ENCODE results near the gene TRPC4AP. TPM values are rescaled to one million over a fixed set of nuclear protein-coding genes. Genes with fewer than 3 reads are reported as not detected.

Gene TRPC4AP
- total RNA-seq, 1 donor from 2014 or later, result 104 TPM

DNA sequence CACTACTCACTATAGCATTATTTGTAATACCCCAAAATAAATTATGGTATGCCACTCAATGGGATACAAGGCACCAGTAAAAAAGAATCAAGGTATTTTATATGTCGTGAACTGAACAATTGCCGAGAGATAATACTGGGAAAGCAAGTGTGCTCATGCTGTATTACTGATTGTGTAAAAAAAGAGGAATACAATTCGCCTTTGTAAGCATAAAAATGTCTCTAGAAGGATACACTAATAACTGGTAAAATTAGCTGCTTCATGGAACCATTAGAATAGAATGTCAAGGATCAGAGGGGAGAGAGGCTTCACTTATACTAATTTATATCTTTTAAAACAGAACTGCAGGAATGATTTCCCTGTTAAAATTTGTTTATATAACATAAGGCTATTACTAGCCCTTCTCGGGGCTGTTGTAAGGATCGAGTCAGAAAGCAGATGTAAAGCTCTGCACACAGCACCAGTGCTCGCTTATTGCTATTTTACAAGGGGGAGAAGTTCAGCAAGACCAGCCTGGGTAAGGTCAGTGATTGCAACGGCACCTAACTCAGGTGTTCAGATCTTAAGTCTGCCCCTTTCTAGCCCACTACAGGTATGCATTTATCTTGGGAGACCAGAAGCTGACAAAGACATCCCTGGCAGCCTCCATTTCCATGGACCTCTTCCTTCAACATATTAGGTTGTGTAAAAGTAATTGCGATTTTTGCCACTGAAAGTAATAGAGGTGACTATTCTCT lies 75.3 kb downstream of the TRPC4AP start:
- DNase-seq (ENCODE audit: extremely low read depth, low read depth, low spot score), result no peak

DNA sequence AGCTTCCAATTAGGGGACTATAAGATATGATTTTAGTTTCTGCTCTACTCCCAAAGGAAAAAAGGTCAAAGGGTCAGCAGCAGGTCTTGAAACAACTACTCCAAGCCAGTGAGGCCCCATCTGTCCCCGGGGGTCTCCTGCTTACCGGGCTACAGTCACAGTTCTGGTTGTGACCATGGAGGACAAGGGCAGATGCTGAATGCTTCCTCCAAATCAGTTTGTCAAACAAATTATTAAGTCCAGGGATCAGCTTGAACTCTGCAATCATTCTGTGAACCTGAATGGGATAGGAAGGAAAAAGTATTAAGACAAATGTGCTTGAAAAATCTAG lies 76.8 kb downstream of the TRPC4AP start:
- no peak for DNase-seq (ENCODE audit: extremely low read depth, low read depth, low spot score)

DNA sequence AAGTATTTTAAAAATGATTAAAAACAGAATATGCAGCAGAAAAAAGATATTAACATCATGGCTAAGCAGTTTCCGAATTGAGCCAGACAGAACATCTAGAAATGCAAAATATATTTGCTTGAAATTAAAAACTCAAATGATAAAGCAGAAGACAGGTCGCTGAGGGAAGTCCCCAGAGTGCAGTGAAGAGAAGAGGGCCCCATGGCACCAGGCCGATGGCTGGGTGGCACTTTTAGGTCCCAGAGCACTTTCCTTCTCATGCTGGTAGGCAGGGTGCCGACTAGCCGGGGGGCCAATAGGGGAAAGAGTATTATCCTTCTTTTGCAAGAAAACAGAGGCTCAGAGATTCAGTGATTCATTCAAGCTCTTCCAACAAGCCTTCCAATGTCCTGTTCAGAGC lies 78.1 kb downstream of the TRPC4AP start:
- no peak for DNase-seq (ENCODE audit: extremely low read depth, low read depth, low spot score)

DNA sequence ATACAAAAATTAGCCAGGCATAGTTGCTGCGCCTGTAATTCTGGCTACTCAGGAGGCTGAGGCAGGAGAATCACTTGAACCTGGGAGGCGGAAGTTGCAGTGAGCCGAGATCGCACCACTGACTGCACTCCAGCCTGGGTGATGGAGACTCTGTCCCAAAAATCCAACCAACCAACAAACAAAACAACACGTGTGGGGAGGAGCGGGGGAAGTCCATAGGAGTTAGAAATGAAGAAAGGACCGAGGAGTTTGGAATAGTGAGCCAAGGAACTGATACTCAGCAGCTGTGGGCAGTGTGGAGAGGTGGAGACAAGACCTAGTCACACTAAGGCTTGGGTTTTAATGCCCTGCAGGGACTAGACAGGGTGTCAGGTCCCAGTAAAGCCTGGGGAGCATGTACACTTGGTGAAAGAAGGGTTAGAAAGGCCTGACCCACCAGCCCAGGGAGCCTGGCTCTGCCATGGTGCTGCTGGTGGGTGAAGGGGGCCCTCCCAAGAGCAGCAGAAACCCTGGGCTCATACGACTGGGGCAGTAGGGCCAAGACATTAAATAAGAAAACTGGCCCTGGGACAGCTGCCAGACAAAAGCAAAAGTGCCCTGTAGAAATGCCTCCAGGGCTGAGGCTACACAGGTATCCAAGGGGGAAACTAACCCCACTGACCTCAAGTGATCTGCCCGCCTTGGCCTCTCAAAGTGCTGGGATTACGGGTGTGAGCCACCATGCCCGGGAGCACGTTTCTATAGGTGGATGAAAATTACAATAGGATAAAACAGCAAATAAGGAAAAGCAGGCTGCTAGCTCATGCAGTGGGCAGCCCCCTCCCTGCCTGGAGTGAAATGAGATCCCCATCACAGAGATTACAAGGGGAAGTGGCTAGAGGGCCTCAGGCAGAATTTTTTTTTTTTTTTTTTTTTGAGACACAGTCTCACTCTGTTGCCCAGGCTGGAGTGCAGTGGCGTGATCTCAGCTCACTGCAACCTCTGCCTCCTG lies 78.9 kb downstream of the TRPC4AP start:
- DNase-seq (ENCODE audit: extremely low read depth, low read depth, low spot score), result no peak

DNA sequence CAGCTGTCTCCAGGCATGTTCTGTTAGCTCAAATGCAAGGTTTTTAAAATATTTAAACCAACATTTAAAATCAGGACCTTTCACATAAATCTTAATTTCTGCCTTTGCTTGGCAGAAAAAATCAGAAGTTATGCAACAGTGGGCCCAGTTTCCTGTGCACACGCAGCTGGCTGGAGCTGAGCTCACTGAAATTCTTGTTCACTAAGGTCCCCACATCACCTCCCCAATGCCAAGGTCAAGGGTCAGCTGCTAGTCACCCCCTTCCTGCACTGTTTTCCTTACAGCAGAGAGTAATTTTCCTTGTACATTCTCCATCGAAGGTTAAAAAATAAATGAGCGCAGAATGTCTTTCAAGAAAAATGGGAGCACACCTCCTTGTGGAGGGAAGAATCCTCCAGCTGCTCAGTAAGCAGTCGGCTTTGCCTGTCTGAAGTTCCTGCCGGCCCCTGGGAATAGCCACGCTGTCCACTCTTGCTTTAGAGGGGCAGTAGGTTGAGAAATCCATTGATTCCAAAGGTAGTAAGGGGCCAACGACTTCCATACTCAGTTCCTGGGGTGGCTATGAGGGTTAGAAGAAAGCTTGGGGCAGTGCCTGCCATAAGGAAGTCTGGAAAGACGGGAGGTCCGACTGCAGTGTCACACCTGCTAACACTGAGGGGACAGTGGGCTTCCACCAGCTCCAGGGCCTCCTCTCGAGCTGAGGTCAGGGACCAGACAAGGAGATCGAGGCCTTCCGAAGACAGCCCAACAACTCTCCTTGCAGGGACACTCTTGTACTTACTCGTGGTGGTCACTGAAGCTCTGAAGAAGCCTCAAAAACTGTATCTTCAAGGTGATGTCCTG lies 80.2 kb downstream of the TRPC4AP start:
- DNase-seq (ENCODE audit: extremely low read depth, low read depth, low spot score), result no peak

DNA sequence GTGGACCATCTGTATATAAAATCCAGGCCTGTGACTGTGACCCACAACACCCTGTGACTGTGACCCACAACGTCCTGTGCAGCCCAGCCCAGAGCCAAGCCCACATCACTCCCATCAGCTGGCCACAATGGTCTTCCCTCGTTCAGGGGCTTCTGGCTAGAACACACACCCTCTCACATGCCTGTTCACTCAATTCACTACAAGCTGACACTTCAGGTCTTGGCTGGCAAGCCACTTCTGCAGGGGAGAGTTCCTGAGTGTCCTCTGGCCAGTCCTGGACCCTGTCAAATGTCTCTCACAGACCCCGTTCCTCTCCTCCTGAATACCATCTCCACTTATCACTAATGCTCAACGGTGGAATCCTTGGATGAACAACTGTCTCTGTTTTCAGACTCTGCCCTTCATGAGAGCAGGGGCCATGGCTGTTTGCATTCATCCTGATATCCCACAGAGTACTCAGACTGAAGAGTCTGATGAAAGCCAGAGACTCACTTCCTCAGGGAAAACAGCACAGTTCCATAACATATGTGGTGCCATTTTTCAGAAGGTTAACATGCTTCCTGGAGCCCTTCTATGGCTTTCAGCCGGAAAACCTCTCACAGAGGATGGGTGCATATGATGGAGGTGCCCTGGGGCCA lies 80.9 kb downstream of the TRPC4AP start:
- no peak for DNase-seq (ENCODE audit: extremely low read depth, low read depth, low spot score)

DNA sequence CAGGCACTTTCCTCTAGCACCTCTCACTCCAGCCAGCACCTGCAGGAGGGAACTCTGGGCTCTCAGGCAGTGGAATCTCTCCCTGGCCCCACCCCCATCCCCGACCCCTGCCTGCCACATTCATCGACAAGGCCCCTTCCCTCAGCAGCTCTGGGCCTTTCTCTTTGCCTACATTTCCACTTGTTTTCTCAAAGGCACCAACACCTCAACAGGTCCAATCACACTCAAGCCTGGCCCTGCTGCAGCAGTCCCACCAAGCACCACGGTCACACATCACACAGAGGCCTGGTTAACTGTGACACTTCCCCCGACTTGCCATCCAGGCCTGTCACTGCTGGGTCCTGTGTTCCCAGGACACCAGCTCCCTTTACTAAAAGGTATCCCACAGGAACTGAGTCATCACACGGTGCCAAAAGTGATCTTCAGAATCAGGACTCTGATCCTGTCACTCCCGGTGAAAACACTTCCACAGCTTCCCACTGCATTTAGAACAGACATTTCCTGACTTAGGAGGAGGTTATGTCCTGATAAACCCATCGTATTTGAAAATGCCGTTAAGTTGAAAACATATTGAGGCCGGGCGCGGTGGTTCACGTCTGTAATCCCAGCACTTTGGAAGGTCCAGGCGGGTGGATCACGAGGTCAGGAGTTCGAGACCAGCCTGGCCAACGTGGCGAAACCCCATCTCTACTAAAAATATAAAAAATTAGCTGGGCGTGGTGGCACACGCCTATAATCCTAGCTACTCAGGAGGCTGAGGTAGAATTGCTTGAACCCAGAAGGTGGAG lies 82.0 kb downstream of the TRPC4AP start:
- DNase-seq (ENCODE audit: extremely low read depth, low read depth, low spot score), result no peak

DNA sequence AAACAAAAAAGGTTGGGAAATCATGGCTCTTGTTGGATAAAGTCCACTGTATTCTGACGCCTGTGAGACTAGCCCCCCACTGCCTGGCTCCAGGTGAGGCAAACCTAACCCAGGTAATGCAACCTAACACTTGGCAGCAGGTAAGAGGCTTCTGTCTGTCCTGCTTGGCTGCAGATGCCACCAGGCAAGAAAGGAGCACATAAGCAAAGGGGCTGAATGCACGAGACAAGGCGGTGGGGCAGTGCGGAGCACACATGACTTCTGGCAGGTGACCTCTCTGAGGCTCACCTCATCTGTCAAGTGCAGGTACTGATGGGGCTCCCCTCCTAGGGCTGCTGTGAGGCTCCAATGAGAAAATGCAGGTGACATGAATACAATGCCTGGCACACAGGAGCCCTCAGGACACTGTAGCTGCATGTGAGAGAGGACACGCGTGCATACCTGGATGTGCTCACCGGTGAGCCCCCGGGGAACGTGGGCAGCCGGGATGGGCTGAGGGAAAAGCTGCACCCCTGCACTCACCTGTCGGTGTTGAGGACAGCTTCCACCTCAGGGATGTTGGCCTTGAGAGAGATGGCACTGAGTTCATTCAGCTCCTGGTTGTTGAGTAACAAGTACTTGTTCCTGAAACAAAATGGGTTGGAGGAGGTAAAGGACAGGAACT lies 82.8 kb downstream of the TRPC4AP start:
- DNase-seq (ENCODE audit: extremely low read depth, low read depth, low spot score), result no peak

DNA sequence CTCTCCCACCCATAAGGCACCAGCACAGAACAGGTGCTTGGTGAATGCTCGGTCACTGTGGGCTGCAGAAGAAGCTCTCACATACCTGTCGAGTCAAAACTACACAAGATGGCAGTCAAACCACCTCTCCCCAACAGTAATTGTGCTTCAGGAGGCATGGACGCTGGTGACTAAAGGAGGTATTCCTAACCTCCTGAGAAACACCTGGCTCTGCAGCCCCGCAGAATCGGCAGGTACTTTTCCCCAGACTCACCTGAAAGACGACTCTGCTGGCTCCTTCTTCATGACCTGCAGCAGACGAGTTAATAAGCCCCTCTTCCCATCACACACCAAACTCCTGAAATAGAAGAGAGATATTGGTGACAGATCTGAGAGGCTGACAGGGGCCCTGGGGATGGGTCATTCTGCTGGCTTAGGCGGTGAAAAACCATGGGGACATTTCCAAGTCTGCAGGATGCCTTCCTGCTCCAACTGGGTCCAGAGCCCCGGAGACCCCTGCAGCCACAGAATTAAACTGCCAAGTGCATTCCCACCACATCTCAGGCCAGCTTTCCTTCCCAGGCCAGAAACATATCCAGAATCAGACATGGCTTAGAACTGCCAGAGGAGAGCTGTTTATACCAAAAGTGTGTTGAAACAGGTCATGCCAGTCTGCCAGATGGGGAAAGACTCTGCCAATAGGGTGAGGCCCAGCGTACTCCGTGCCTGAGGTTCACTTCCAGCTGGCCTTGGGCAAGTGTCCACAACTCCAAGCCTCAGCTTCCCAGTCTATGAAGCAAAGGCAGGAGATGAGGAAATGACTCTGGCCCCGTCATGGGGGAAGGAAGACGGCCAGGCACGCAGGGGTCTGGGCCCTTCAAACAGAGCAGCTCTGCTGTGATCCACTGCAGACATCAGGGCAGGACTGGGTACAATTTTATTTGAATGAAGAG lies 83.9 kb downstream of the TRPC4AP start:
- no peak for DNase-seq (ENCODE audit: extremely low read depth, low read depth, low spot score)

DNA sequence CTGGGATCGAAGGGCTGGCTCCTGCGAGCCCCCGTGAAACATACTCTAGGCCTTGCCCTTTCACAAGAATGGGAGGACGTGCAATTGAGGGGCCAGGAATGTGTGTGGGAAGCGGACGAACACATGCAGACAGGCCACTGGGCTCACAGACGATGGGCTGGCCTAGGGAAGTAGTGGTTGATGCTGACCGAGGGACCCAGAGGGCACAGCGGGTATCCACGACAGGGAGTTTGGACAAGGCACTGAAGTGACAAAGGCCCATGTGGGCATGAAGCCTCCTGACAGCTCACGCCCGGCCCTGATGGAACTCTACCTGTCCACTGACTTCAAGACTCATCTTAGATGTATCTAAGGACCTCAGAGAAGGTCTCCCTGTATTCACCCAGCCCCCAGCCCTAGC lies 84.7 kb downstream of the TRPC4AP start:
- no peak for DNase-seq (ENCODE audit: extremely low read depth, low read depth, low spot score)

DNA sequence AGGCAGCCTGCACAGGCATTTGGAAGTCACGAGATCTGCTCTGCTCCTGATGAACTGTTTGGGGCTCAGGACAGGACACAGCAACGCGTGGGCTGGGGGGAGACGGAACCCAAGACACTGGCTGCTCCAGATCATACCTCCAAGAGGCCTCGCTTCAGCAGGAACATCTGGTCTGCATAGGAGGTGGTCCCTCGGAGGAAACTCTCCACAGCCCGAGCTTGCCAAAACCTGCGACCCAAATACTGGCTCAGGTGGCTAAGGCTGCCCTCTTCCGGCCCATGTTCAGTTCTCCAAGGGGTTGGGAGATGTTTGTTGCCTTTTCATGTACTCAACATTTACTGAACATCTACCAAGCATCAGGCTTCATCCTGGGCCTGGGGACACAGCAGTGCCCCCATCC lies 85.2 kb downstream of the TRPC4AP start:
- no peak for DNase-seq (ENCODE audit: extremely low read depth, low read depth, low spot score)

DNA sequence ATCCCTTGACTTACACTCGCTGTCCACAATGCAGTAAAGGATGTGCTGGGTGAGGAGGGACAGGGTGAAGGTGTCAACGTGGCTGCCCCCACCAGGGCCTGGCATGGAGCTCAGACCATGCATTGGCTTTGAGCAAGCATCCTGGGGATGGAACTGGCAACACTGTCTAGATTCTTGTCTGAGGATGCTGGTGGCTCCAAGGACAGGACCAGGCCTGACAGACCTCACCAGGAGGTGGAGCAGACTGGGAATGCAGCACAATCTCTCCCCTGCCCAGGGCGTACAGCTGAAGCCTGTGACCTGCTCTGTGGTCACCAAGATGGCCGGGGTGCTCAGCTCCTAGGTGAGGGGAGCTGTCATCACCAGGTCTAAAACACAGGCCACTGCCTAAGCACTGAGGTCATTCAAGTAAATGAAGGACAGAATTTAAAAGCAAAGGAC lies 86.1 kb downstream of the TRPC4AP start:
- no peak for DNase-seq (ENCODE audit: extremely low read depth, low read depth, low spot score)

DNA sequence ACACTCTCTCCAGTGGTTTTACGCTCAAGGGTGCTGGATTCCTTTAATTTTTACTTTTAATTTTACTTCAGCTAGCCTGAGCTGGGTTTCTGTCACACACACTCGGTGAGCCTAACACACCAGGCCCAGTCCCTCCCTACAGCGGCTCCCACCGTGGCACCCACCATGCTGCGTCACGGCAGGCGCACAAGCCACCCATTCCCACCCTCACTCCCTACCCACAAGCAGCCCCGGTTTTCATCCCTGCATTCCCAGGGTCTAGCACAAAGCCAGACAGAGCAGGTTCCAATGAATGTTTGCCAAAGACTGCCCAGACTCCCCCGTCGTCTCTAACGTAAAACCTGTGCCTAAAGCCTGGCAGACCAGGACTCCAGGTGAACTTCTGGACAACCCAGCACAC lies 86.6 kb downstream of the TRPC4AP start:
- no peak for DNase-seq (ENCODE audit: extremely low read depth, low read depth, low spot score)

DNA sequence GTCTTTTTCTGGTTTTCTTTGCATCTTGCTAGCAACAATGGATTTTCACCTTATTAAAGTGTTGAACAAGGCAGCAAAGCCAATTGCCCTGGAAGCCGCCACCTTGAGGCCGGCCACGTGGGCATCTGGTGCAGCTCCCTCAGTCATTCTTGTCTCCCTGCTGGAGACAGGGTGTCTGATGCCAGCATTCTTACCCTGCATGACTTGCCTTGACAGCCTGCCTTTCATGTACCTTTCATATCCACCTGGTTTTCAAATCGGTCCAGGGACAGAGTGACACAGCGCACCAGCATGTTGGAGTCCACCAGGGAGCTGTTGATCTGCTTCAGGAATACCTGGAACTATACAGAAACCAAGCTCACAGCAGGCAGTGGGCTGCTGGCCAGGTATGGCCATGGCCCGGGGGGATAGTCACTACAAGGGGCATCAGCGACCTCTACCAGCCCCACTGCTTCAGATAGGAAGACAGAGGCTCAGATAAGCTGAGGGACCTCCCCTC lies 87.1 kb downstream of the TRPC4AP start:
- DNase-seq (ENCODE audit: extremely low read depth, low read depth, low spot score), result no peak

DNA sequence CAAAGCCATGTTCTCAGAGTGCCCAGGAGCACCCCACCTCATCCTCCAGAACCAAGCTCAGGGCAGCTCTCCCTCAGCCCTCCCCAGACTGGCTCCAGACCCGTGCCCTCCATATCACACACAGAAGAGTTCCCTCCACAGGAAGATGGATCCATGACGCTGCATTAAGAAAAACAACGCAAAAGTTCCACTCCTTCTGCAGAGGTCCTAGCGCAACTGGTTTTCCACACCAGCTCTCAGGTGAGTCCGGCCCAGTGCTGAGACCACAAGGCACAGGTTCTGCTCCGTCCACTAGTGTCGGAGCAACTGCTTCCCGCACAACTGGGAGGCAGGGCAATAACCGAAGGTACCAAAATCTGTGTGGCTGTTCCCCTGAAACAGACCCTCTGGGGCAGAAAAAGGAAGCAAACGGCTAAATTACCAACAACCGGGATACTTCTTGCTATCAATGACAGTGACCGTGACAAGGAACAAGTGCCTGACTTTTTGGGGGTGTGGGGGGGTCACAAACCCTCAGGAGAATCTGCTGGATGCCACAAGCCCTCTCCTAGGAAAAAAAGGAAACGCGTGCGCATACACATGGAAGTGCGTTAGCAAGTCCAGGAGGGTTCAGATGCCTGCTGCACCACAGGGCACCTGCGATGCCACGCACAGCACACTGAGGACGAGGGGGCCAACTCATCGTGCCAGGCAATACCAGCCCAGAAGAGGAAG lies 87.7 kb downstream of the TRPC4AP start:
- no peak for DNase-seq (ENCODE audit: extremely low read depth, low read depth, low spot score)

DNA sequence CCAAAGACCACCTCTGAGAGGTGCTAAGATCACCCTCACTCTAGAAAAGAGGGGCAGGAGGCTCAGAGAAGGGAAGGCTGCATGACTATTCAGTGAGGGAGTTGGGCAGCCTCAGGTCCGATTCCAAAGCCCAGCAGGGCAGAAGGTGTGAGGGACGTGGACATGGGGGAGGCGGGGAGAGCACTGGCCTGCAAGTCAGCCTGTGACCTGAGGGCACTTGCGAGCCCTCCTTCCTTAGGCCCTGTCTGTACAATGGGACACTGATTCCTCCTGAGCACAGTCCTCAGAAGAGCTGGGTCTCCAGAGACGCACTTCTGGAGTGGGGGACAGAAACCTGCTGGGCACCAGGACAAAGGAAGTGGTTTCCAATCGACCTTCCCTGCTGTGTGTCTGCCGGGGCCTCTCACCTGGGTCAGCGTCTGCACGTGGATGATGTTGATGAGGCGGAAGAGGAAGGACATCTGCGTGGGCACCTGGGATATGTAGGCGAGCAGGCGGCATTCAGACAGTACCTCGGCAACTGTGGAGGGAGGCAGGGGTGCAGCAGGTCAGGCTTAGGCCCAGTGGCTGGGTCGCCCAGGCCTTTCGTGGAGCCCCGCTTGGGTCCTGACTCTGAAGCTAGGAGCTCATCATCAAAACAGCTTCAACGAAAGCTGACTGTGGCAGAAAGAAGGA lies 88.4 kb downstream of the TRPC4AP start:
- no peak for DNase-seq (ENCODE audit: extremely low read depth, low read depth, low spot score)

All from glomerular endothelial cell (primary cell).